Measurements from ENCODE around the gene GXYLT2. TPM values are rescaled to one million over a fixed set of nuclear protein-coding genes. Genes with fewer than 3 reads are reported as not detected.
"Not testable (repeated sequence)": the region's sequence is repeated elsewhere in the genome, so short reads cannot be mapped to it uniquely, and the experiment has no call there.

Gene GXYLT2
- total and polyA plus RNA-seq, 7 donors: 1.4 to 17.4 (median 6.8) TPM

DNA sequence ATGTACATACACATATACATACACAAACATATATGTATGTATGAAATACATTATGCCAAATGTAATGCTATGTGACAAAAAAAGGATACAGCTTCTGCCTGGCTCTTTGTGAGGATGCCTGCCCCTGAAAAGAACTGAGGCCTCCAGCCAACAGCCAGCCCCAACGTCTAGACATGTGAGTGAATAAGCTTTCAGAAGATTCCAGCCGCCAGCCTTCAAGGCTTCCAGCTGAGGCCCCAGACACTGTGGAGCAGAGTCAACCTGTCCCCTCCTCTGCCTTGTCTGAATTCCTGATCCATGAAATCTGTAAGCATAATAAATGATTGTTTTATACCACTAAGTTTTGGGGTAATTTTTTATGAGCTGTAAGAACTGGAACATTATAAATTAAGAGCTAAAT, 24.7 kb downstream of the GXYLT2 start:
- intact Hi-C loops (cut with DNase I): no loop called here
- DNase-seq: no peak
- 85 to 87% methylated on average over 2 of the region's 2 CpGs for WGBS, 2 donors
- H3K27ac ChIP-seq: no peak overlapping the region
- H3K27me3 ChIP-seq: no peaks in the 10 kb centered on the region
- TF ChIP-seq POLR2AphosphoS5 (IDR thresholded peaks at IDR 0.05): no peak
- no peak for TF ChIP-seq EP300 (IDR thresholded peaks at IDR 0.05)
- TF ChIP-seq, protein P1, sequence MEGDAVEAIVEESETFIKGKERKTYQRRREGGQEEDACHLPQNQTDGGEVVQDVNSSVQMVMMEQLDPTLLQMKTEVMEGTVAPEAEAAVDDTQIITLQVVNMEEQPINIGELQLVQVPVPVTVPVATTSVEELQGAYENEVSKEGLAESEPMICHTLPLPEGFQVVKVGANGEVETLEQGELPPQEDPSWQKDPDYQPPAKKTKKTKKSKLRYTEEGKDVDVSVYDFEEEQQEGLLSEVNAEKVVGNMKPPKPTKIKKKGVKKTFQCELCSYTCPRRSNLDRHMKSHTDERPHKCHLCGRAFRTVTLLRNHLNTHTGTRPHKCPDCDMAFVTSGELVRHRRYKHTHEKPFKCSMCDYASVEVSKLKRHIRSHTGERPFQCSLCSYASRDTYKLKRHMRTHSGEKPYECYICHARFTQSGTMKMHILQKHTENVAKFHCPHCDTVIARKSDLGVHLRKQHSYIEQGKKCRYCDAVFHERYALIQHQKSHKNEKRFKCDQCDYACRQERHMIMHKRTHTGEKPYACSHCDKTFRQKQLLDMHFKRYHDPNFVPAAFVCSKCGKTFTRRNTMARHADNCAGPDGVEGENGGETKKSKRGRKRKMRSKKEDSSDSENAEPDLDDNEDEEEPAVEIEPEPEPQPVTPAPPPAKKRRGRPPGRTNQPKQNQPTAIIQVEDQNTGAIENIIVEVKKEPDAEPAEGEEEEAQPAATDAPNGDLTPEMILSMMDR (IDR thresholded peaks at IDR 0.05): no peak
- TF ChIP-seq POLR2A (IDR thresholded peaks at IDR 0.05): no peak
- H3K4me1 ChIP-seq: peaks cover 0 to 11% (median 8%) of the 10 kb centered on the region in 4 donors
- H3K4me3 ChIP-seq: no peak overlapping the region
- H3K9me3 ChIP-seq: no peaks in the 10 kb centered on the region
- H3K36me3 ChIP-seq: no peaks in the 10 kb centered on the region

DNA sequence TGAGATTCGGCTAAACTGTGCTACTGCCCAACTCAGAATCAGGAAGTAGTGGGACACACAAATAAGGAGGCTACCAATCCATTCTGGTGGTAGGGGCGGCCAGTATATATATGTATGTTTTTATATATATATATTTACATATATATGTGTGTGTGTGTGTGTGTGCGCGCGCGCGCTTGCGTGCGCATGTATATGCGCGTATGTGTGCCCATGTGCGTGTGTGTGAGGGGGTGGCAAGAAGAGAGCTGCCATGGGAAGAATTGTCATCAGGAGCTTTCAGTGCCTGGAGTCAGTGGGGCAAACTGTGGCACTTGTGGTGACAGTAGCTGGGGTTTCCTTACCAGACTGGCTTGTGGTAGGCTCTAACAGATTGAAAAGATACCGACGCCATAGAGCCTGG, 26.5 kb downstream of the GXYLT2 start:
- Histone ChIP-seq H3K9me3 (no peaks in the 10 kb centered on the region), H3K36me3 (no peaks in the 10 kb centered on the region), H3K27ac (no peak overlapping the region), H3K4me3 (no peak overlapping the region), H3K4me1 (no peaks in the 10 kb centered on the region), H3K27me3 (no peaks in the 10 kb centered on the region)
- DNase-seq: no peak
- intact Hi-C loops (cut with DNase I): no loop called here
- TF ChIP-seq POLR2AphosphoS5 (IDR thresholded peaks at IDR 0.05): no peak
- 96 to 98% methylated on average over 14 of the region's 14 CpGs for WGBS, 2 donors

DNA sequence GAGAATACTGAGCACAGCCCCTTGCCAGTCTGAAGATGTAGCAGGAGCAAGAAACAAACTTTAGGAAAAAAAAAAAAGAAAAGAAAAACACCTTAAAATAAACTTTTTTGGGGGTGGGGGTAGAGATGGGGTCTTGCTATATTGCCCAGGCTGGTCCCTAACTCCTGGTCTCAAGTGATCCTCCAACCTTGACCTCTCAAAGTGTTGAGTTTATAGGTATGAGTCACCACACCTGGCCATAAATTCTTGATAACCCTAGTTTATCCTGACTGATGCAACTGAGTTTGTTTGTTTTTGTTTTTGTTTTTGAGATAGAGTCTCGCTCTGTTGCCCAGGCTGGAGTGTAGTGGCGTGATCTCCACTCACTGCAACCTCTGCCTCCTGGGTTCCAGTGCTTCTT, 28.4 kb downstream of the GXYLT2 start:
- H3K27me3 ChIP-seq: no peaks in the 10 kb centered on the region
- no peaks in the 10 kb centered on the region for H3K4me1 ChIP-seq
- no peak overlapping the region for H3K27ac ChIP-seq
- H3K36me3 ChIP-seq: no peaks in the 10 kb centered on the region
- H3K4me3 ChIP-seq: no peak overlapping the region
- TF ChIP-seq, protein P1 (IDR thresholded peaks at IDR 0.05): no peak
- TF ChIP-seq EP300 (IDR thresholded peaks at IDR 0.05): no peak
- TF ChIP-seq POLR2AphosphoS5 (IDR thresholded peaks at IDR 0.05): no peak
- TF ChIP-seq POLR2A (IDR thresholded peaks at IDR 0.05): no peak
- DNase-seq: no peak
- 70 to 81% methylated on average over 2 of the region's 2 CpGs for WGBS, 2 donors
- intact Hi-C loops (cut with DNase I): no loop called here
- H3K9me3 ChIP-seq: no peaks in the 10 kb centered on the region

DNA sequence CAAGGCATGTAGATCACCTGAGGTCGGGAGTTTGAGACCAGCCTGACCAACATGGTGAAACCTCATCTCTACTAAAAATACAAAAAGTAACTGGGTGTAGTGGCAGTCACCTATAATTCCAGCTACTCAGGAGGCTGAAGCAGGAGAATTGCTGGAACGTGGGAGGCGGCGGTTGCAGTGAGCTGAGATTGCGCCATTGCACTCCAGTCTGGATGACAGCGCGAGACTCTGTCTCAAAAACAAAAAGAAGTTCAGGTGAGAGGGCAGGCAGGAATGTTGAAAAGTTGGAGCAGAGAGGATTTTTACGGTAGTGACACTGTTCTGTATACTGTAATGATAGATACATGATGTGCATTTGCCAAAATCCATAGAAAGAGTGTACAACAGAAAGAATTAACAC, 31.7 kb downstream of the GXYLT2 start:
- Histone ChIP-seq H3K4me1 (no peaks in the 10 kb centered on the region), H3K4me3 (no peak overlapping the region), H3K27me3 (no peaks in the 10 kb centered on the region), H3K27ac (no peak overlapping the region), H3K36me3 (no peaks in the 10 kb centered on the region), H3K9me3 (no peaks in the 10 kb centered on the region)
- TF ChIP-seq, protein P1 (IDR thresholded peaks at IDR 0.05): no peak
- TF ChIP-seq EP300 (IDR thresholded peaks at IDR 0.05) (no peak), POLR2A (IDR thresholded peaks at IDR 0.05) (no peak), POLR2AphosphoS5 (IDR thresholded peaks at IDR 0.05) (no peak)
- intact Hi-C loops (cut with DNase I): no loop called here
- 97% methylated on average over 8 of the region's 8 CpGs for WGBS, 2 donors
- no peak for DNase-seq

DNA sequence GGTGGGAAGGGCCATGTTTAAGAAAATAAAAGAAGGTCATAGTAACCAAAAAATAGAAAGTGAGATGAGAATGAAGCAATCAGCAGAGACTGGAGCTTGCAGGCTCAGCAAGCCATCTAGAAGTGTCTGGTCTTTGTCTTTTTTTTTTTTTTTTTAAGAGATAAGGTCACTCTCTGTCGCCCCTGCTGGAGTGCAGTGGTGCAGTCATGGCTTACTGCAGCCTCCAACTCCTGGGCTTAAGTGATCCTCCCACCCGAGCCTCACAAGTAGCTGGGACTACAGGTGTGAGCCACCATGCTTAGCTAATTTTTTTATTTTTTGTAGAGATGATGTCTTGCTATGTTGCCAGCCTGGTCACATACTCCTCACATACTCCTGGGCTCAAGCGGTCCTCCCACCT, 36.2 kb downstream of the GXYLT2 start:
- 90% methylated on average over 3 of the region's 3 CpGs for WGBS, 2 donors
- no peaks in the 10 kb centered on the region for H3K4me1 ChIP-seq
- no peak for TF ChIP-seq EP300 (IDR thresholded peaks at IDR 0.05)
- TF ChIP-seq POLR2A (IDR thresholded peaks at IDR 0.05): no peak
- TF ChIP-seq, protein P1 (IDR thresholded peaks at IDR 0.05): no peak
- no peak for TF ChIP-seq POLR2AphosphoS5 (IDR thresholded peaks at IDR 0.05)
- H3K36me3 ChIP-seq: no peaks in the 10 kb centered on the region
- H3K27me3 ChIP-seq: no peaks in the 10 kb centered on the region
- no peak overlapping the region for H3K4me3 ChIP-seq
- no peak overlapping the region for H3K27ac ChIP-seq
- intact Hi-C loops (cut with DNase I): no loop called here
- H3K9me3 ChIP-seq: no peaks in the 10 kb centered on the region
- no peak for DNase-seq

DNA sequence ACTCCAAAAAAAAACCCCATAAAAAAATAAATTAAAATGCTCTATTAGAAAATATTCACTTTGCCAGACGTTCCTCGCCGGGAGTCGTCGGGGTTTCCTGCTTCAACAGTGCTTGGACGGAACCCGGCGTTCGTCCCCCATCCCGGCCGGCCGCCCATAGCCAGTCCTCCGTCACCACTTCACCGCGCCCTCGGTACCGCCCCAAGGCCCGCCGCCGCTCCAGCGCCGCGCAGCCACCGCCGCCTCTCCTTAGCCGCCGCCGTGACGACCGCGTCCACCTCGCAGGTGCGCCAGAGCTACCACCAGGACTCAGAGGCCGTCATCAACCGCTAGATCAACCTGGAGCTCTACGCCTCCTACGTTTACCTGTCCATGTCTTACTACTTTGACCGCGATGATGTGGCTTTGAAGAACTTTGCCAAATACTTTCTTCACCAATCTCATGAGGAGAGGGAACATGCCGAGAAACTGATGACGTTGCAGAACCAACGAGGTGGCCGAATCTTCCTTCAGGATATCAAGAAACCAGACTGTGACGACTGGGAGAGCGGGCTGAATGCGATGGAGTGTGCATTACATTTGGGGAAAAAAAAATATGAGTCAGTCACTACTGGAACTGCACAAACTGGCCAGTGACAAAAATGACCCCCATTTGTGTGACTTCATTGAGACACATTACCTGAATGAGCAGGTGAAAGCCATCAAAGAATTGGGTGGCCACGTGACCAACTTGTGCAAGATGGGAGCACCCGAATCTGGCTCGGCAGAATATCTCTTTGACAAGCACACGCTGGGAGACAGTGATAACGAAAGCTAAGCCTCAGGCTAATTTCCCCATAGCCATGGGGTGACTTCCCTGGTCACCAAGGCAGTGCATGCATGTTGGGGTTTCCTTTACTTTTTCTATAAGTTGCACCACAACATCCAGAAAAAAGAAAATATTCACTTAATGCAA, 41.2 kb downstream of the GXYLT2 start:
- H3K9me3 ChIP-seq; H3K4me3 ChIP-seq; H3K27ac ChIP-seq; H3K27me3 ChIP-seq; DNase-seq; H3K4me1 ChIP-seq; H3K36me3 ChIP-seq; intact Hi-C loops (cut with DNase I): not testable (repeated sequence)
- WGBS, 2 donors: 91 to 96% methylated on average over 51 of the region's 51 CpGs

Data from sigmoid colon (tissue), 7 donors.